K562 (cell line): ENCODE measurements around the gene ZNF644. TPM values are rescaled to one million over a fixed set of nuclear protein-coding genes. Genes with fewer than 3 reads are reported as not detected.
A peak's percentile ranks its signal among the peaks of the same experiment; 100 is the strongest.
"Not testable (repeated sequence)": the region's sequence is repeated elsewhere in the genome, so short reads cannot be mapped to it uniquely, and the experiment has no call there.

Experiments used
- ATAC-seq: fragments of 200-7000 bp; cut with Tn5 transposase; 3 replicates; pipeline ENCODE4 v1.9.1; 2020; ENCODE audit warnings: moderate library complexity
- BruUV-seq: library from RNA; stranded (reverse); fragments of 400-500 nt; replicated peaks from 2 replicates; lab custom pipeline; 2021; lab: Mats Ljungman, UMichigan
- CTCF ChIA-PET: fragments of 300-600 bp; formaldehyde crosslinking; extraction: SDS; loops from one replicate; lab custom pipeline; 2021; ENCODE audit warnings: low intra/inter-chr PET ratio; lab: Yijun Ruan, JAX
- POLR2A ChIA-PET: fragments of 300-600, 350-650 bp; sonication (Branson Sonifier 250); formaldehyde crosslinking; extraction: SDS; loops from one replicate; lab custom pipeline; 2021; ENCODE audit warnings: antibody characterized with exemption, inconsistent platforms; lab: Yijun Ruan, JAX
- DNase-seq, 4 experiments: peaks; one replicate each; pipeline versions ENCODE4 v3.0.0 to v3.0.0-alpha.2; 2011 to 2018; ENCODE audit warnings: low spot score in 3 of 4, mixed read lengths in 3 of 4; ENCODE audit errors: extremely low read depth in 1 of 4
- FAIRE-seq: peaks from 2 replicates; lab custom pipeline; 2011; peaks lifted over from hg19 to GRCh38; lab: Jason Lieb, UNC
- H2AFZ ChIP-seq: 2 replicates; pipeline ENCODE4 v1.6.0; 2011; ENCODE audit warnings: low read depth, low read length, control low read depth, inconsistent platforms
- H3K27ac ChIP-seq: fragments of 200-600 bp; 3 replicates; pipeline ENCODE4 v1.8.0; 2011; ENCODE audit warnings: low read depth, mild to moderate bottlenecking, control low read depth, inconsistent platforms, low read length, moderate library complexity, mixed read lengths; ENCODE audit errors: extremely low read depth
- H3K27me3 ChIP-seq, 2 experiments: fragments of 300-600 bp in 1 of 2; 2 replicates in 1 of 2; 3 replicates in 1 of 2; pipeline versions ENCODE4 v1.6.0 to v1.8.0; 2011; ENCODE audit warnings: inconsistent platforms in 2 of 2, low read length in 2 of 2, mild to moderate bottlenecking in 1 of 2, mixed read lengths in 1 of 2, moderate library complexity in 1 of 2; ENCODE audit not compliant: control insufficient read depth in 2 of 2, insufficient read depth in 2 of 2
- H3K36me3 ChIP-seq: fragments of 300-600 bp; 3 replicates; pipeline ENCODE4 v1.8.0; 2011; ENCODE audit warnings: mild to moderate bottlenecking, low read length, inconsistent platforms; ENCODE audit not compliant: control insufficient read depth, insufficient read depth
- H3K4me1 ChIP-seq, 2 experiments: fragments of 200-600 bp in 1 of 2; replicated peaks in 1 of 2; 2 replicates in 1 of 2; 3 replicates in 1 of 2; pipeline versions ENCODE4 v1.5.1 to v1.8.0; 2011; ENCODE audit warnings: inconsistent platforms in 2 of 2, low read length in 2 of 2, mild to moderate bottlenecking in 1 of 2, mixed read lengths in 1 of 2, moderate library complexity in 1 of 2; ENCODE audit not compliant: control insufficient read depth in 2 of 2, insufficient read depth in 2 of 2
- H3K4me2 ChIP-seq: 2 replicates; pipeline ENCODE4 v1.6.1; 2011; ENCODE audit warnings: low read length, control low read depth, inconsistent platforms, mixed read lengths; ENCODE audit not compliant: insufficient read depth
- H3K4me3 ChIP-seq: fragments of 200-600 bp; sonication (generic), shearing (Covaris generic); 2 replicates; pipeline ENCODE4 v1.5.1; 2016; ENCODE audit warnings: control low read depth, inconsistent platforms
- H3K79me2 ChIP-seq: fragments of 200-600 bp; 3 replicates; pipeline ENCODE4 v1.8.0; 2011; ENCODE audit warnings: low read length, inconsistent platforms; ENCODE audit not compliant: control insufficient read depth, insufficient read depth
- H3K9ac ChIP-seq, 2 experiments: 2 replicates each; pipeline versions ENCODE4 v1.6.0 to v1.6.1; 2011; ENCODE audit warnings: low read depth in 2 of 2, low read length in 2 of 2, control low read depth in 1 of 2, inconsistent platforms in 1 of 2, mild to moderate bottlenecking in 1 of 2, mixed read lengths in 1 of 2; ENCODE audit not compliant: insufficient read depth in 1 of 2
- H3K9me1 ChIP-seq: one replicate; pipeline ENCODE4 v1.6.0; 2011; ENCODE audit warnings: inconsistent platforms, mild to moderate bottlenecking, low read length, moderate library complexity; ENCODE audit not compliant: control insufficient read depth, insufficient read depth
- H3K9me3 ChIP-seq: replicated peaks from 2 replicates; pipeline ENCODE4 v1.5.1; 2011; ENCODE audit warnings: low read depth, low read length, inconsistent platforms; ENCODE audit not compliant: control insufficient read depth, insufficient read depth
- H4K20me1 ChIP-seq: replicated peaks from 2 replicates; pipeline ENCODE4 v1.6.1; 2011; ENCODE audit warnings: low read length, inconsistent platforms, mixed read lengths; ENCODE audit not compliant: control insufficient read depth, insufficient read depth
- ATF3 ChIP-seq, 2 experiments: fragments of 450-650 bp in 1 of 2; sonication (generic) in 1 of 2; formaldehyde crosslinking in 1 of 2; IDR thresholded peaks in 1 of 2; conservative IDR thresholded peaks in 1 of 2; 2 replicates each; pipeline versions ENCODE4 v1.6.1 to v1.8.1; 2016 to 2023; ENCODE audit warnings: mild to moderate bottlenecking in 2 of 2, moderate library complexity in 2 of 2, inconsistent platforms in 1 of 2, missing genetic modification reagents in 1 of 2
- MECOM ChIP-seq: fragments of 250-450 bp; sonication (Bioruptor Pico); IDR thresholded peaks from 2 replicates; pipeline ENCODE4 v1.8.0; 2022; ENCODE audit warnings: inconsistent platforms
- RAD51 ChIP-seq: fragments of 450-650 bp; IDR thresholded peaks from 2 replicates; pipeline ENCODE4 v1.7.1; 2016; ENCODE audit warnings: low read depth, mild to moderate bottlenecking, borderline replicate concordance
- SPI1 ChIP-seq: IDR thresholded peaks from 2 replicates; pipeline ENCODE4 v1.6.1; 2011; ENCODE audit warnings: low read depth, low read length, control low read depth, borderline replicate concordance
- WGBS: fragments of 100-300 bp; shearing (Covaris generic); methylation state at CpG from one replicate; pipeline ENCODE4 v1.1.6; 2016; ENCODE audit warnings: low coverage, mixed read lengths; ENCODE audit not compliant: insufficient coverage; ENCODE audit errors: missing lambda C conversion rate; 5-methylcytosine and 5-hydroxymethylcytosine counted together
- in situ Hi-C: fragments of 300-500 bp; cut with MboI; formaldehyde crosslinking; loops from 4 replicates; pipeline ENCODE4 v1.15.0; 2018; ENCODE audit warnings: inconsistent platforms, mixed read lengths
- intact Hi-C: fragments of 100-400 bp; cut with micrococcal nuclease; formaldehyde crosslinking; loops from 2 replicates; pipeline ENCODE4 v1.14.2; 2022
- polyA plus RNA-seq, 8 experiments: library from polyadenylated mRNA; depleted of rRNA in 4 of 8; stranded (reverse) in 5 of 8; unstranded in 3 of 8; fragments of >200 nt; fragmentation: Nextera tagmentation in 2 of 8; fragmentation: Illumina TruSeq in 1 of 8; extraction: Ambion mirVana in 2 of 8; extraction: Trizol in 1 of 8; gene quantifications; 2 replicates each; pipeline versions ENCODE4 v1.2.1 to v1.2.3, GENCODE V29; 2011 to 2014; ENCODE audit warnings: inconsistent platforms in 1 of 8, missing spikeins in 1 of 8
- total RNA-seq, 7 experiments: library from RNA; depleted of rRNA in 6 of 7; stranded (reverse); fragments of >200 nt in 6 of 7; fragmentation: Illumina TruSeq in 2 of 7; extraction: Trizol in 2 of 7; gene quantifications; 2 replicates each; pipeline versions ENCODE4 v1.2.1 to v1.2.3, GENCODE V29; 2011 to 2021; ENCODE audit warnings: low replicate concordance in 1 of 7
- TF ChIP-seq, protein P1 (sequence below): fragments of 450-650 bp; formaldehyde crosslinking; IDR thresholded peaks from 2 replicates; pipeline ENCODE4 v1.4.0; 2020; ENCODE audit warnings: mild to moderate bottlenecking, mixed read lengths

ZNF644 gene
- total and polyA plus RNA-seq, 9 of the 15 experiments (the other 6 are each of a cell fraction or from before 2014, with no cell fraction given), result 25.3 to 71.4 (median 39.6) TPM

GRCh38 chr1:91045284-91045683, 23.4 kb upstream of the ZNF644 start:
- intact Hi-C loops, result no loop called here
- POLR2A ChIA-PET, result no interaction called here

DNA sequence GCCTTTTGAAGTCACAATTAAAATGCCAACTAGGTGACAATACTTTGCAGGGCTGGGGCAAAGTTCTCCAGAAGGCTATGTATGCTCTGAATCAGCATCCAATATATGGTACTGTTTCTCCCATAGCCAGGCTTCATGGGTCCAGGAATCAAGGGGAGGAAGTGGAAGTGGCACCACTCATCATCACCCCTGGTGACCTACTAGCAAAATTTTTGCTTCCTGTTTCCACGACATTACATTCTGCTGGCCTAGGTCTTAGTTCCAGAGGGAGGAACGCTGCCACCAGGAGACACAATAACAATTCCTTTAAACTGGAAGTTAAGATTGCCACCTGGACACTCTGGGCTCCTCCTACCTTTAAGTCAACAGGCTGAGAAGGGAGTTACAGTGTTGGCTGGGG, 22.9 kb upstream of the ZNF644 start:
- intact Hi-C loops, H3K36me3 ChIP-seq, H3K79me2 ChIP-seq, H3K4me2 ChIP-seq, H3K4me1 ChIP-seq, DNase-seq, H3K4me3 ChIP-seq, FAIRE-seq, in situ Hi-C loops, H4K20me1 ChIP-seq, POLR2A ChIA-PET, H3K9me1 ChIP-seq, ATAC-seq, H3K27ac ChIP-seq, BruUV-seq, CTCF ChIA-PET, H2AFZ ChIP-seq, H3K27me3 ChIP-seq, H3K9me3 ChIP-seq, H3K9ac ChIP-seq: not testable (repeated sequence)
- 0% methylated on average over 2 of the region's 2 CpGs for WGBS

More at GRCh38 chr1:91045284-91045683, 23.4 kb upstream of the ZNF644 start:
- in situ Hi-C loops, result no loop called here
- Histone ChIP-seq H3K9me1 (no peaks in the 10 kb centered on the region), H3K4me1 (no peaks in the 10 kb centered on the region), H3K79me2 (no peaks in the 10 kb centered on the region), H3K9ac (no peak overlapping the region), H3K36me3 (no peaks in the 10 kb centered on the region; the same call in 2 of the 3 replicates), H4K20me1 (no peaks in the 10 kb centered on the region), H3K4me3 (no peak overlapping the region), H3K27ac (no peak overlapping the region), H3K4me2 (no peak overlapping the region), H2AFZ (no peak overlapping the region), H3K9me3 (no peaks in the 10 kb centered on the region), H3K27me3 (no peaks in the 10 kb centered on the region)
- WGBS, result 0% methylated on average over 1 of the region's 1 CpG
- DNase-seq (no peak), FAIRE-seq (no peak), ATAC-seq (no peak)
- no TSS peak for BruUV-seq
- CTCF ChIA-PET, result no interaction called here
- no peak for TF ChIP-seq SPI1
- peak; percentile 65 for TF ChIP-seq RAD51
- TF ChIP-seq, protein P1, sequence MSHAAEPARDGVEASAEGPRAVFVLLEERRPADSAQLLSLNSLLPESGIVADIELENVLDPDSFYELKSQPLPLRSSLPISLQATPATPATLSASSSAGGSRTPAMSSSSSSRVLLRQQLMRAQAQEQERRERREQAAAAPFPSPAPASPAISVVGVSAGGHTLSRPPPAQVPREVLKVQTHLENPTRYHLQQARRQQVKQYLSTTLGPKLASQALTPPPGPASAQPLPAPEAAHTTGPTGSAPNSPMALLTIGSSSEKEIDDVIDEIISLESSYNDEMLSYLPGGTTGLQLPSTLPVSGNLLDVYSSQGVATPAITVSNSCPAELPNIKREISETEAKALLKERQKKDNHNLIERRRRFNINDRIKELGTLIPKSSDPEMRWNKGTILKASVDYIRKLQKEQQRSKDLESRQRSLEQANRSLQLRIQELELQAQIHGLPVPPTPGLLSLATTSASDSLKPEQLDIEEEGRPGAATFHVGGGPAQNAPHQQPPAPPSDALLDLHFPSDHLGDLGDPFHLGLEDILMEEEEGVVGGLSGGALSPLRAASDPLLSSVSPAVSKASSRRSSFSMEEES (CRISPR knock-in tag), result peak; percentile 90
- no peak for TF ChIP-seq ATF3 (IDR thresholded peaks at IDR 0.05)
- no peak for TF ChIP-seq ATF3 (CRISPR knock-in tag; conservative IDR thresholded peaks at IDR 0.05)
- no peak for TF ChIP-seq MECOM (CRISPR knock-in tag)

- H3K27me3 ChIP-seq, H3K4me2 ChIP-seq, H3K9me3 ChIP-seq, H3K79me2 ChIP-seq, H2AFZ ChIP-seq, FAIRE-seq, in situ Hi-C loops, H3K9ac ChIP-seq, H3K4me1 ChIP-seq, BruUV-seq, H3K9me1 ChIP-seq, H3K4me3 ChIP-seq, H3K27ac ChIP-seq, H3K36me3 ChIP-seq, H4K20me1 ChIP-seq, DNase-seq, CTCF ChIA-PET, intact Hi-C loops, ATAC-seq: not testable (repeated sequence)
- POLR2A ChIA-PET, result interaction anchor here (1.2 kb wide), 1 partner anchor 20 kb away, joined by 3 read pairs; the partner anchor contains the start of gene ZNF644
- 5% methylated on average over 2 of the region's 2 CpGs for WGBS
These were observed 20.5 kb upstream of the ZNF644 start for GRCh38 chr1:91042372-91042771.
